RWPE2 (cell line): ENCODE results near the gene BMP2K.
A peak's percentile ranks its signal among the peaks of the same experiment; 100 is the strongest.

Experiments
- ATAC-seq: fragments of 200-7000 bp; cut with Tn5 transposase; 3 replicates; pipeline ENCODE4 v1.9.1; 2021; ENCODE audit warnings: low read depth
- DNase-seq: peaks from one replicate; pipeline ENCODE4 v3.0.0-alpha.2; 2020; ENCODE audit warnings: low spot score
- H3K27ac ChIP-seq: fragments of 450-650 bp; 2 replicates; pipeline ENCODE4 v1.5.1; 2017; ENCODE audit warnings: mild to moderate bottlenecking; ENCODE audit not compliant: poor library complexity, severe bottlenecking
- H3K27me3 ChIP-seq: fragments of 250-450 bp; sonication (Bioruptor Pico); 2 replicates; pipeline ENCODE4 v1.5.1; 2021; ENCODE audit warnings: mild to moderate bottlenecking, moderate library complexity; ENCODE audit not compliant: insufficient read depth, poor library complexity, severe bottlenecking
- H3K36me3 ChIP-seq: fragments of 250-450 bp; sonication (Bioruptor Pico); 2 replicates; pipeline ENCODE4 v1.5.1; 2020; ENCODE audit warnings: low read depth, mild to moderate bottlenecking, moderate library complexity
- H3K4me1 ChIP-seq: fragments of 250-450 bp; sonication (Bioruptor Pico); 2 replicates; pipeline ENCODE4 v1.5.1; 2021; ENCODE audit warnings: mild to moderate bottlenecking, moderate library complexity; ENCODE audit not compliant: insufficient read depth, poor library complexity, severe bottlenecking
- H3K4me3 ChIP-seq: fragments of 250-450 bp; sonication (Bioruptor Pico); 2 replicates; pipeline ENCODE4 v1.5.1; 2021; ENCODE audit warnings: mild to moderate bottlenecking, moderate library complexity; ENCODE audit not compliant: severe bottlenecking
- H3K9me3 ChIP-seq: fragments of 250-450 bp; sonication (Bioruptor Pico); 2 replicates; pipeline ENCODE4 v1.5.1; 2021; ENCODE audit warnings: mild to moderate bottlenecking, moderate library complexity; ENCODE audit not compliant: severe bottlenecking
- TF ChIP-seq, protein P1 (sequence below): fragments of 450-650 bp; IDR thresholded peaks from one replicate; pipeline ENCODE4 v1.5.1; 2017; ENCODE audit warnings: mild to moderate bottlenecking, moderate library complexity; ENCODE audit not compliant: poor library complexity, severe bottlenecking

Gene BMP2K

DNA sequence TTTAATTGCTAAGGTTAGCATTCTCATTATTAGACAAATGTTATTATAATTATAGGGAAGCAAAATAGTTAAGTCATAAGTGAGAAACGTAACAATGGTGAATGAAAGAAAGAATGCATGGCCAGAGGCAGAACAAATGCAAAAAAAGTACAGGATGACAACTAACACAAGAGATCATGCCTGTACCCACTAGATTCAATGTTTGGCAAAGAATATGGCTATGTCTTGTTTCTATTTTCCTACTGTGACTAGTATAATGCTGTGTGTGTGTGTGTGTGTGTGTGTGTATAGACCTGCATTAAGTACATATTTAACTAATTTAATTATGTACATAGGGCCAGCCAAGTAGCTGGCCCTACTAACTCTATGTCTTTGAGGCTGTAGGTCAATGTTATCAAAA is 12.9 kb upstream of the BMP2K start:
- Histone ChIP-seq H3K36me3 (no peaks in the 10 kb centered on the region), H3K9me3 (no peaks in the 10 kb centered on the region), H3K4me1 (peaks cover 10% of the 10 kb centered on the region), H3K27ac (no peak overlapping the region), H3K27me3 (no peaks in the 10 kb centered on the region), H3K4me3 (no peak overlapping the region)
- TF ChIP-seq, protein P1, sequence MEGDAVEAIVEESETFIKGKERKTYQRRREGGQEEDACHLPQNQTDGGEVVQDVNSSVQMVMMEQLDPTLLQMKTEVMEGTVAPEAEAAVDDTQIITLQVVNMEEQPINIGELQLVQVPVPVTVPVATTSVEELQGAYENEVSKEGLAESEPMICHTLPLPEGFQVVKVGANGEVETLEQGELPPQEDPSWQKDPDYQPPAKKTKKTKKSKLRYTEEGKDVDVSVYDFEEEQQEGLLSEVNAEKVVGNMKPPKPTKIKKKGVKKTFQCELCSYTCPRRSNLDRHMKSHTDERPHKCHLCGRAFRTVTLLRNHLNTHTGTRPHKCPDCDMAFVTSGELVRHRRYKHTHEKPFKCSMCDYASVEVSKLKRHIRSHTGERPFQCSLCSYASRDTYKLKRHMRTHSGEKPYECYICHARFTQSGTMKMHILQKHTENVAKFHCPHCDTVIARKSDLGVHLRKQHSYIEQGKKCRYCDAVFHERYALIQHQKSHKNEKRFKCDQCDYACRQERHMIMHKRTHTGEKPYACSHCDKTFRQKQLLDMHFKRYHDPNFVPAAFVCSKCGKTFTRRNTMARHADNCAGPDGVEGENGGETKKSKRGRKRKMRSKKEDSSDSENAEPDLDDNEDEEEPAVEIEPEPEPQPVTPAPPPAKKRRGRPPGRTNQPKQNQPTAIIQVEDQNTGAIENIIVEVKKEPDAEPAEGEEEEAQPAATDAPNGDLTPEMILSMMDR = no peak
- no peak for ATAC-seq
- no peak for DNase-seq

DNA sequence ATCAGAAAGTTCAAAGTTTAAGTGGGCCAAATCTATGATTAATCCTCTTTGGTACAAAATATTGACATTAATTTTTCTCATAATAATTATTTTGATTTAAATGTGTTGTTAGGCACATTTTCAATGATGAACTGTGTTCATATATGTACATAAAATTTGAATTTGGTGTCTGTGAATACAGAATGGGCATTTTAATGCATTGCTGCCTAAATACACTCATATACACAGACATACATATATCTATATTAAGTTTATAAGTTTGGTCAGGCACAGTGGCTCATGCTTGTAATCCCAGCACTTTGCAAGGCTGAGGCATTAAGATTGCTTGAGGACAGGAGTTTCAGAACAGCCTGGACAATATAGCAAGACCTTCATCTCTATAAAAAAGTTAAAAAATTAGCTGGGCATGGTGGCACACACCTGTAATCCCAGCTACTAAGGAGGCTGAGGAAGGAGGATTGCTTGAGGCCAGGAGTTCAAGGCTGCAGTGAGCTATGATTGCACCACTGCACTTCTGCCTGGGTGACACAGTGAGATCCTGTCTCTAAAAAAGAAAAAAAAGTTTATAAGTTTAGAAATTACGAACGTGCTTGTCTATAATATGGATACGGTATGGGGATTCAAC is 12.3 kb upstream of the BMP2K start:
- Histone ChIP-seq H3K4me1 (peaks cover 16% of the 10 kb centered on the region), H3K36me3 (no peaks in the 10 kb centered on the region), H3K27me3 (no peaks in the 10 kb centered on the region), H3K4me3 (no peak overlapping the region), H3K9me3 (no peaks in the 10 kb centered on the region), H3K27ac (no peak overlapping the region)
- TF ChIP-seq, protein P1 = no peak
- DNase-seq (no peak), ATAC-seq (no peak)

DNA sequence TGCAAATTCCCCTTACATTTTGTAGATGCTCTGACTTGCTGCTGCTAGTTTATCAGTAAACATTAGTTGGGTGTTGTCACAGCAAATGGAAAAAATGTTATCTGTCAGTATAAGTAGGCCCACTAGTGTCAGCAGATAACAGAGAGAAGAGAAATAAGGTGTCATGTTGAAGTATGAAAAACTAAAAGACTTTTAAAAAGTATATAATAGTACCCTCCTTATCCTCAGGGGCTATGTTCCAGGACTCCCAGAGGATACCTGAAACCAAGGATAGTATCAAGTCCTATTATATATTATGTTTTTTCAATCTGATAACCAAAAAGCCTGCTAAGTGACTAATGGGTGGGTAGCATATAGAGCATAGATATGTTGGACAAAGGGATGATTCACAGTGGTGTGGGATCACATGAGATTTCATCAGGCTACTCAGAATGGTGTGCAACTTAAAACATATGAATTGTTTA is 11.6 kb upstream of the BMP2K start:
- H3K36me3 ChIP-seq = no peaks in the 10 kb centered on the region
- TF ChIP-seq, protein P1 = no peak
- no peak overlapping the region for H3K27ac ChIP-seq
- peaks cover 20% of the 10 kb centered on the region for H3K4me1 ChIP-seq
- ATAC-seq (peak; percentile 92), DNase-seq (no peak)
- no peaks in the 10 kb centered on the region for H3K9me3 ChIP-seq
- H3K4me3 ChIP-seq = no peak overlapping the region
- no peaks in the 10 kb centered on the region for H3K27me3 ChIP-seq

DNA sequence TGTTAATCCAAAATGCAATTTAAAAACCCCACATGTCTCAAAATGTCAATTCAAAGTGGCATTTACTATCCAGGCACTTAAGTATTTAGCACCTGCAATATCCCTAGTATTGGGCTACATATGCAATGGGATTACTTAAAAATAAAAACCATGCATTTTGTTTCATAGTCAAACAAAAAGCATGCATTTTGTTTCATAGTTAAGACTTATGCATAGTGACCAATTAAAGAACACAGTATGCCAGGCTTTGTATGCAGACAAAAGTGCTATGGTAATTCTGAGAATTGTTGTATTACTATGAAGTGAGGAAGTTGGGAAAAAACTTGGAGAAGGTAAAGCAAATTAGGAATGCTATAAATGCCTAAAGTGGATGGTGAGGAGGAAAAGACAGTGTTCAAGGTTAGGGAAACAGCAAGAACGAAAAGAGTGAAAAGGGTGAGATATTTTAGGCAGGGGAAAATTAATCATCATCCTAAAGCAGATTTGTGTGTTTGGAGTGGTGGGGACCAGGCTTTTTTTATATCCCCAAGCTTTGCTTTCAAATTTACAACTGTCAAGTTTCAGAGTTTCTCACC is 10.6 kb upstream of the BMP2K start:
- no peak for ATAC-seq
- Histone ChIP-seq H3K4me3 (no peak overlapping the region), H3K27me3 (no peaks in the 10 kb centered on the region), H3K36me3 (no peaks in the 10 kb centered on the region), H3K9me3 (no peaks in the 10 kb centered on the region), H3K4me1 (peaks cover 25% of the 10 kb centered on the region), H3K27ac (no peak overlapping the region)
- TF ChIP-seq, protein P1 = no peak
- no peak for DNase-seq

DNA sequence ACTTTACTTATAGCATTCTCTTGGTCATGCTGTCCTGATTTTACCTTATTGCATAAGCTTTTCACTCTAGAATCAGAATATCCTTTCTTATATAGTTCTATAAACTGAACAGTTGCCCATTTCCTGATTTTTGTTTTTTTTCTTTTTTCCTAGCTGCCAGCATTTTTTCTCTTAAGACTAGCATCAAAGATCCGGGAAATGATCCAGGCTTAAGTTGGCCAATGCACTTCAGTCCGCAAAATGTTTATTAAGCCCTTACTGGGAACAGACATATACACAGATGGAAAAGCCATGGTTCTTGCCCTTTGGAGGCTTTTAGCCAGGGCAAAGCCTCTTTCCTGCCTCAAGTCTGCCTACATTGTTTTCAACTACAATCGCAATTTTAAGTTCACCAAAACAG is 10.1 kb upstream of the BMP2K start:
- Histone ChIP-seq H3K27me3 (no peaks in the 10 kb centered on the region), H3K9me3 (no peaks in the 10 kb centered on the region), H3K4me1 (peaks cover 25% of the 10 kb centered on the region), H3K4me3 (no peak overlapping the region), H3K36me3 (no peaks in the 10 kb centered on the region), H3K27ac (no peak overlapping the region)
- ATAC-seq (no peak), DNase-seq (no peak)
- TF ChIP-seq, protein P1 = no peak
